Activated CD4-positive, alpha-beta T cell treated with anti-CD3 and anti-CD28 coated beads for 1 hour (primary cell): ENCODE results near the gene CFAP299.

Source experiments
- DNase-seq: peaks from one replicate; pipeline ENCODE4 v3.0.0-alpha.2; 2020

CFAP299 gene

DNA sequence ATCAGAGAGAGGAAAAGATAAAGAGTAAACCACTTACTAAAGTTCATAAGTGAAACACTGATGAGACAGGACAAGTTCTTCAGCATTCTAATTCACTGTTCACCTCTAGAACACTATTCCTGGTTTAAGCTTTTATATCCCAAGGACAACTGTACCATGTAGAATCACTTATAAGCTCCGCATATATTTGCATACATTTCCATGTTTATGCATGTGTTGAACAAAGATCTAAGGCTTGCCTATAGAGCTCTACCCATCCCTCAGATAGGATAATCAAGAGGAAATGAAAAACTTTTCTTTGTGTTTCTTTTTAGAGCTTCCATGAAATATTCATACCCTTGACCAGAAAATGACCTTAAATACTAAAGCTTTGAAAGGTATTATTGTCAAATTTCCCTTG is 538.0 kb downstream of the CFAP299 start:
- DNase-seq, result no peak

DNA sequence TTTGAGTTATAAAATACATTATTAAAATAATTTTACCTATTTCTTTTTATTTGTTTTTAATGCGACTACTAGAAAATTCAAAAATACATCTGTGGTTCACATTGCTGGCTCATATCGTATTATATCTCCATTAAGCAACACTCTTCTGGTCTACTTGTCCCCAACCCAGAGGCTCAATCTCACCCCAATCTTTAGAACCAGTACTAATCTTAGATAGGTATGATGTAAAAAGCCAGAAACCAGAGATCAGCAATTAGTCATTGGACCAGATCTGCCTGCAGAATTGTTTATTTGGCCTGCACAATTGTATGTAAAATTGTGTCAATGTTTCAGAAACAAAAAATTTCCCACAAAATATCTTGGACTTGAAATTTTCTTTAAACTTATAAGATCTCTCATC is 539.4 kb downstream of the CFAP299 start:
- no peak for DNase-seq

DNA sequence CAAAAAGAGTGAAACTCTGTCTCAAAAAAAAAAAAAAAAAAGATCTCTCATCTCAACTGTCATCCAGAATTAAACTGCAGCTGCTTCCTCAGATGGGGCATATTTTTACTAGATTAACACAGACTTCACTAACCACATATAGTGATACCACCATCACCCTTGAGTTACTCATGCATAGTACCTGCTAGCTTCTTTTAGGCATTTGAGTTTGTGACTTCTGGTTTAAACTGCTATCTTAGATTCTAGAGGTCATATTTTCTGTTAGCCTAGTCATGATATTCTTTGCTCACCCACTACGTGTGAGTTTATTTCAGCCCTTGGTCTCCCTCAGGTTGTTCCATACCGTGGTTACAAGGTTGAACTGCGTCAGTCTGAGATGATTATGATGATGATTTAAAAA is 540.1 kb downstream of the CFAP299 start:
- DNase-seq, result no peak

DNA sequence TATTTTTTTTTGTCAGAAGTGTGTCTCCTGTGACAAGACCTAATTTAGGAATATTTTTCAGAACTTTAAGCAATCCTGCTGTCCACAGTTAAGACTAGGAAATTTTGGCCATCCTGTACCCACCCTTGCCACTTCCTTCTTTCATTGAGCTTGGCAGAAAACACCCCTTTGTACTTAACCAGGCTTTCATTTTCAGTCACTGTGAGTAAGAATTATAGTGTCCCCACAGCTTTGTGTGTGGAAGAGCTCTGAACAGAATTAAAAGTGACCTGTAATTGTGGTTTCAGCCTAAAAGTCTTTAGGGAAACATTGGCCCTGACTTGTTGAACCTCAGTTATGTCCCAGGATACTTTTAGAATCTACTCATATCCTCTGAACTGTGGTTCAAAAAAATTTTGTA is 541.3 kb downstream of the CFAP299 start:
- no peak for DNase-seq

DNA sequence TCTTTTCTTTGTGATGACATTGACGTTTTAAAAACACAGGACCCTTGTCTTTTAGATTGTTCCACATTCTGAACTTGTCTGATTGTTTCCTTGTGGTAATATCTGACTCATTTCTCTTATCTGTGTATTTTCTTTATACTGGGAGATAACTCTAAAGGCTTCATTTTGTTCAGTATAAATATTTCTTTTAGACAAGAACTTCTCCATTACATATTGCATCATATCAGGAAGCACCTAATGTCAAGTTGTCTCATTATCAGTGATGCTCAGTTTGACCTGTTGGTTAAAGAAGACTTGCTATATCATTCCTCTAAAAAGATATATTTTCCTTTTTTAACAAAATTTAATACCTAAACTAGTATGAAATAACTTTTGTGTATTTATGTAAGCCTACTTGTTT is 542.7 kb downstream of the CFAP299 start:
- DNase-seq, result no peak

DNA sequence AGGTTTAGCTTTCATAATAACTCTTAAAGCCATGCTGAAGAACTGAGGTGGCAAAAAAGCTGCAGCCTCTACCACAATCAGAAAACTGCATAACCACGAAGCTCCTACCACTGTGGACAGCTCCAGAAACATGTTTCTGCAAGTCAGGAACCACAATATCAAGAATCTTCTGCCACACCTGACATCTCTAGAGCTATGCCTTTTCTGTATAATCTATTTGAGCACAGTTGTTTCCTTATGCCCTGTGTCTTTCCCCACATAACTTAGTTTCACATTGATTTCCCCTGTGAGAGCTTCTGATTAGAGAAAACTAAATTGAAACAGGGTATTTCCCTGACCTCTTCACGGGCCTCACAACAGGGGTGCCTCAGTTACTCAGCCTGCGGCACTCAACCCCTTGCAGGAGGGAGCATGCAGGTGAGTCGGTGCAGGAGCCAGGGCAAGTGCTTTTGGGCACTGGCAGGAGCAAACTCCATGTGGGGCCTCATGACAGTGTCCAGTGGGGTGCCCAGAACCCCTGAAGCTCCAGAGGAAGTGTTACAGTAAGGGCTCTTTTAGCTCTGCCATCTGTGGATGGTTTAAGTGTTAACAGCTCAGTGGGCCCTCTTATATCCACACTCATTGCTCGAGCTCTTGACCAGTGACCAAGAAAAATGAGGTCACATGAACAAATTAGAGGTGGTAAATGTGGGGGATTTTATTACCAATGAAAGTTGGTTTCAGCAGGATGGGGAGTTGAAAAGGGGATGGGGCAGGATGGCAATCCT is 562.2 kb downstream of the CFAP299 start:
- DNase-seq, result no peak

DNA sequence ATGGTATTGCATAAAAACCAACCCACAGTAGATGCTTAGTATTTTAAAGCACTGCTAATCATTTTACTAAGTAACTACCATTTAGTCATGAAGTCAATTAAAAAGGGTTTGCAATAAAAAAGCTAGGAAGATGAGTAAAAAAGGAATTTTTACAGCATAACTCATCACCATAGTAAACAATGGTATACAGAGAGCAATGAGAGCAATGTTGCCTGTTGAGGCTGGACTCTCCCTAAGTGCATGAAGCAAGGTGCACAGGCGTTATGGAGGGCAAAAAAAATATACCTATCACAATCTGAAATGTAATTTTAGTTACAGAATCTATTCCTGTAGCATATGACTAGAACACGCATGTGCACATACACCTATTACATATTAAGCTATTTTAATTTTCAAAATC is 565.4 kb downstream of the CFAP299 start:
- DNase-seq, result no peak

DNA sequence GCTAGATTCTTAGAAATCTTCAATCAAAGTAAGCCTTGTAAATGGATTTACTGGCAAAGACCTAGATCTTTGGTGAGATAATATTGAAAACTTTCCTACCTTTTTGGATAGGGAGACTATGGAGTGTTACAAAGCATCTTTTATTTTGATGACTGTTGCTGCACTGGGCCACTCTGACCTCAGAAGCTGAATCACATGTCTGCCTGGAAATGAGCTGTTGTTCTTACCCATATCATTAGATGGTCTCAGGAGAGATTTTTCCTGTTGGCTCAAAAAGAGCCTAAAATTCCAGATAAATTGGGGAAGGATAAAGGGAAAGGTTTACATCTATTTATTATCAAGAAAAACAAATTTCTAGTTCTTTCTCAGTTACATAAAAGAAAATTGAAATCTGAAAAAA is 567.5 kb downstream of the CFAP299 start:
- no peak for DNase-seq

DNA sequence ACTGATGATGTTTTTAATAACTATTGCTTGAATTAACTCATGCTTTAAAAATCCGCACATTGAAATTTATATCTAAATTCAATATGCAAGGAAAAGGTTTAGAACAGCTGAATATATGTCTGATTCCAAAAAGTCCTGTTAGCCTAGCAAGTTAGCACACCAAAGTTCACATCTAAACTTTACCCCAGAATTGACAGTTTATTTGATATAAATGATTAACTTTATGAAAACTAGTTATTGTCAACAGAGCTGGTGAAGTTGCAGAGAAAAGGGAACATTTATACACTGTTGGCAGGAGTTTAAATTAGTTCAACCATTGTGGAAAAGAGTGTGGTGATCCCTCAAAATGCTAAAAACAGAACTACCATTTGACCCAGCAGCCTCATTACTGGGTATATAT is 574.4 kb downstream of the CFAP299 start:
- DNase-seq, result no peak

DNA sequence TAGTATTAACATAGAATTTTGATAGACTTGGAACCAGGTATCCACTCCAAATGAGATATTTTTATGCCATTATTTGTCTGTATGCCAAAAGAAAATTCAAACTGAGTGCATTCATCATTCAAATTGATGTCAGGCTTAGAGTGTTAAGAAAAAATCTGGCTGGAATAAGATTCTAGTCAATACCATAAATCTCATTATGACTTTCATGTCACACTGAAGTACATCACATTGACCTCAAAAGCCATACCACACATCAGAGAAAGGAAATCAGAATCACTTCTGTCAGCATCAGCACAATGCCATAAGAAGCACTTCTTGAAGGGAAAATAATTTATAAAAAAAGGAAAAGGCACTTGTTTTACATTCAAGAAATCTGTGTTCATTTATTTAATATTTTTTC is 575.9 kb downstream of the CFAP299 start:
- no peak for DNase-seq

DNA sequence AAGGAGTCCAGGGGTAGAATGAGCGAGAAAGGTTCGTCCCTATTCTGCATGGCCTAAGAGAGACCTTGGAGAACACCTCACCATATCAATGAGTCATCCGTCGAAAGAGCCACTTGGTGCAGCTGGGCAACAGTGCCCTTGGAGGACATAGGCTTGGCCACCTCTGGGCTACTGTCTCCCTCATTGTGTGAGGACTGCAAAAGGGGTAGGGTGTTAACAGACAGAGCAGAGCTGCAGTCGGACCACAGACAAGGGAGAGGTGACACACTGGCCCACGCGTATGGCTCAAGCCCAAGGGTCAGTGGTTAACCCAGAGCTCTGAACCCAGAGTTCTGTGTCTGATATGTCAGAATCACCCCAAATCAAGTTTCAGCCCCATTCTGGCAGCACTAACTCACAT is 576.8 kb downstream of the CFAP299 start:
- DNase-seq, result no peak

DNA sequence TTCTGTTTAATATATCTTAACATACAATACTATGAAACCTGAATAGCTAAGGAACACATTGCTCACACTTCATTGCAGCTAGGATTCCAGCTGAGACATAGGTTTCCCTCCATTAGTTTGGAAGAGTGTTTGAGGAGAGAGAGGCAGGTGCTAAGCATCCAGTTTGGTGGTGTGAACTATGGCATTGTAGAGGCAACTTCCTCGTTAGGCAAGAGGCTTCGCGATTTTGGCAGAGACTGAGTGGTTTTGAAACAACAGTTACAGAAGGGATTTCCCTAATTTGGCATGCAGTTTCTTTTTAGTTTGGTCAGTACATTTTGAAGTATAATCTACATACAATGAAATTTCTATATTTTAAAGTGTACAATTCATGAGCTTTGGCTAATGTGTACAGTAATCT is 577.9 kb downstream of the CFAP299 start:
- no peak for DNase-seq

DNA sequence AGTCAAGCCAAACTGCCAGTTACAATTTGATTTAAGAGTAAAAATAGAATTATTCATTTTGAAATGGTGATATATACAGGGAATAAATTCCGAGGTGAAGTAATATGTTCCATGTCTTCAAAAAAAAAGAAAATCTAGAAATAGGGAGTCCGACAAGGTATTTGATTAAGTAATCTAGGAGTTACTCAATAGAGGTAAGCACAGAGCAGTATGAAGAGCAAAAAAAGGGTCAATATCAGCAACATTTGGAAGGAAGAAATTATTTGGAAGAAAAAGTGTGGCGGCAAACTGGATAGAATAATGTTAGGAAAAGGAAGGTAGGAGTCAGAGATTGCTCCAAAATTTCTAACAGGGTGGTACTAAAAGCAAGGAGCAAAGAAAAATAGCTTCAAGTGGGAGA is 581.2 kb downstream of the CFAP299 start:
- DNase-seq, result no peak

DNA sequence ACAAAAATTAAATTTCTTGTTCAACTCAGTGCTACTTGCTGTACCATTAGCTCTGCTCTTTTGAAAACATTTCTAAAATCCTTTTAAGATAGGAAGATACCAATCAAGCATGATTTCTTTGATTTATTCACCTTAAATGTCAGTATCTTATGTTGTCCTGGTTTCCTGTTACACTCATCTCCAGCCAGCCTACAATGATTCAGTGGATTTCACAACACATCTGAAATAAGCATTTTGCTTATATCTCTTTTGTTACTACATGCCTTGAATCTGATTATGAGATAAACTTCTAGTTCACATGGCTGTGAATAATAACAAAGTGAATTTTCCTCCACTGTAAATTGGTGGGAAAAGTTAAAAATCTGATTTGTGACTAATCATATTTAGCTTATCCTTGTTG is 582.5 kb downstream of the CFAP299 start:
- DNase-seq, result no peak

DNA sequence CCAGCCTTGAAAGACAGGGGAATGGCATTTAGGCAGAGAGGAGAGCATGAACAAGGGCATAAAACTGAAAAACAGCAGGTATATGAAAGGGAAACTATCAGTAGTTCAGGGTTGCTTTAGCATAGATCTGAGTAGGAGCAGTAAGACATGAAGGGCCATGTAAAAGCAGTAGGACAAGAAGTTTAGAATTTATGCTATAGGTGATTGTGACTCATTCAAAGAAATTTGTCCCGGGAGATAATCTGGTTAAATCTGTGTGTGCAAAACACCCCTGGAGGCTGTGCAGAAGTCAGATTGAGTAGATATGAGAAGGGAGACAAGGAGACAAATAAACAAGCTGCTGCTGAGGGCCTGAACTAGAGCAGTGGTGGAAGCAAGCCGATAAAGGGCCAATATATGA is 585.9 kb downstream of the CFAP299 start:
- DNase-seq, result no peak

DNA sequence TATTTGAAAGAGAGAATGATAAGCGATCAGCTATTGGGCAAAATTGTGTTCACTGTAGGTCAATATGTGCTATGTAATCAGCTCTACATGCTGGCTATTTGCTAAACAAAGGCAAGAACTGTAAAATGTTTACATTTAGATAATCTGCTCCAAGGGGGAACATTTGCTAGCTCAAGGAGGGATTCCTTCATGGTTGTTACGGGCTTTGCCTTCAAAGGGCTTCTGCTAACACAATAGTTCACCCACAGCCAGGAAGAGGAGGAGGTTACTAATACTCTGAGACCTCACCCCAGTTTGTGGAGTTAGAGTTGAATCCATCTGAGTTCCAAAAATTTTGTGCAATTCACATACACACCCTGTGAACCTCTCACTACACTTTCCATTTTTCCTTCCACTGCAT is 587.4 kb downstream of the CFAP299 start:
- DNase-seq, result no peak

DNA sequence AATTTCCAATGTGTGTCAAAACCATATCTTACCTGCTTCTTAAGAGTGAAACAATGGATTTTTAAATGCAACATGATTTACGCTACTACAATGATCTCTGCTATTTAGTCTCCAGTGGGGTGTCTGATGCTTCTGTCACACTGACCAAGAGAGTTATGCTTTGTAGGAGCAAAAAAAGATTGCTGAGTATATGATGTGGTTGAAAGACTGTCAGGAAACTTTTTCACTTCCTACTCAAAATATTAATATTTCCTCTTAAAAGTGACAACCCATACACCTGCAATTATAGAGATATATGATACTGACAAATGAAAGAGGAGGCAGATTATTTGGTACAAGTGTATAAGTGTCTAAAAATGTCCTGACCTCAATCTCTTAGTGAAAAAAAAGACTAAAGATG is 589.8 kb downstream of the CFAP299 start:
- no peak for DNase-seq

DNA sequence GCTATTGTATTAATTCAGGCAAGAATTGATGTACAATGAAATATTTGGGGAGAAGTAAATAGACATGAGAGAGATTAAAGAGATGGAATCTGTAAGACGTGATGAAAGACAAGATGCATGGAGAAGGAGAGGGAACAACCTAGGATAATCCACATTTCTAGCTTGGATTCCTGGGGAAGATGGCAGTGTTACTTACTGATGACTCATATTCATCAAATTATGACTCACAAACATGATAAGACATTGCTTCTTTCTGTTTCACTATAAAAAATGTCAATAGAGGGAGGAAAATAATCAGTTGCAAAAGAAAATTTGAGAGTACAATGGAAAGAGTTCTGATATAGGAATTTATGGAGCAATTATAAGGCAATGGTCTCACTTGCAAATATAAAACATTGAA is 590.9 kb downstream of the CFAP299 start:
- DNase-seq, result no peak

DNA sequence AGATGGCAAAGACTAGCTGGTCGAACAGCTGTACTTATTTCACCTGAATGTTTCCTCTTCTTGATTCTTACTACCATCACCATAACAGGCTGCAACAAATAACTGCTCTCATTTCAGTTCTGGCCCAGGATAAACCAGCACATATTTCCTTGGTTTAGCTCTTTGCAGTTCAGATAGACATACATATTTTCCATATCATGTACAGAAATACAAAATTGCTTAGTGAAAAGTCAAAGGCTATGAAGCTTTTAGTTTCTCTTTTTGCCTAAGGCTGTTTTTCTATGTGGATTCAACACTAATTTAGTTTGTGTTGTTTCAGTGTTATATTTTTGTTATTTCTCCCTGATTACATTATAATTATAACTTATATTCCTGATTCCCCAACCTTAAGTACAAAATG is 591.4 kb downstream of the CFAP299 start:
- no peak for DNase-seq

DNA sequence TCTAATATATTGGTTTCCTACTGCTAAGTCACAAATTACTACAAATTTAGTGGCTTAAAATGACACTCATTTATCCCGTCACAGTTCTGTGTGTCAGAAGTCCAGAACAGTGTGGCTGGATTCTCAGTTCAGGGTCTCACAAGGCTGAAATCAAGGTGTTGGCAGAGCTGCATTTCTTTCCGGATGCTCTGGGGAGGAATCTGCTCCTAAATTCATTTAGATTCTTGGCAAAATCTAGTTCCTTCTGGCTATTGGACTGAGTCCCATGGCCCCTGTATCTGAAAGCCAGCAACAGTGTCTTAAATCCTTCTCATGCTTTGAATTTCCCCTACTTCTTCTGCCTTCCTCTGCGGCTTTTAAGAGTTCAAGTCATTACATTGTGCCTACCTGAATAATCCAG is 591.9 kb downstream of the CFAP299 start:
- no peak for DNase-seq

DNA sequence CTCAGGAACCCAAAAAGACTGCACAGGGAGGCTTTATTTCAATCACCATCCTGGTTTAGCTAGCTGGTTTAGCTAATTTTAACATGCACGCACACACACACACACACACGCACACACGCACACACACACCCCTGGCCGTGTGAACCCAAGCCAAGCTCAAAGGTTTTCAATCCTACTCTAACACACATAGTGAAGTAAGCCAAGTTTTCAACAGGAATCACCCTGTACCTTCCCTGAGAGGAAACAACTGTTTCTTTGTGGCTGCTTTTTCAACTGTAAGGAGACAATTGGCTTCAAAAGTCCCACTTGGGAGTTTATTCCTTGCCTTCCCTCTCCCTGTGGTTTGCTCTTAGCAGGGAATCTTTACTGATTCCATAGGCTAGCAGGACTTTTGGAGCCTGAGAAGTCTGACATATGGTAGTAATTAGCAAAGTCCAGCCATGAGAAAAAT is 596.1 kb downstream of the CFAP299 start:
- DNase-seq, result no peak

DNA sequence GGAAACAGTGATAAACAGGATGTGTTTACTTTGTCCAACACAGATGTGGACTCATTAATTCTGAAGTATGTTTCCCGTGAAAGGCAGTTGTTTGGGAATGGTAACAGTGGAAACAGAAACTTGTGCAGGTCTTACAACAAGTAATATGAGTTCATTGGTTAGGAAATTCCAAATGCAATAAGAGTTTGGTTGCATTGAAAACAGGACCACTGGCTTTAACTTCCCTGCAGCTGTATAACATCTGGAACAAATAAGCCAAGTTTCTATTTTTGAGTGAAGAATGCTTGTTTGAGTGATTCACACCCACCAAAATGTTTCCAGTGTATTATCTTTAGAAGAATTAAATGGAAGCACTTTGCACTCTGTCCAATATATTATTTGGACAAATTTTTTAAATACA is 612.6 kb downstream of the CFAP299 start:
- DNase-seq, result no peak

DNA sequence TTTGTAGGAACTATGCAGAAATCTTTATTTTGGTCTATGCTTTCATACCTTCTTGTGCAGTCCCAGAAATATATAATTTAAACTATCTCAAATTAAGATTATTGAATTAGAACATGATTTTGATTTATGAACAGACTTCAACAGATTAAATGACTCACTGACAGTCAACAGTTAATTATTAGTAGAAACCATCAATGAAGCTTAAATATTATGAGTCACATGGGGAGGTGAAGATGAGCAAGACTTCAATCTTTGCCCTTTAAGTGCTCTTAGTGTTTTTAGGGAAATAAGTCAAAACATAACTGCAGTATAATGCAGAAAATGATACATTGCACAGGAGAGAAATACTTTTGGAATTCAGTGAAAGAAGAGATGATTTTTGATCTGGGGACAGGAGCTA is 613.5 kb downstream of the CFAP299 start:
- no peak for DNase-seq

DNA sequence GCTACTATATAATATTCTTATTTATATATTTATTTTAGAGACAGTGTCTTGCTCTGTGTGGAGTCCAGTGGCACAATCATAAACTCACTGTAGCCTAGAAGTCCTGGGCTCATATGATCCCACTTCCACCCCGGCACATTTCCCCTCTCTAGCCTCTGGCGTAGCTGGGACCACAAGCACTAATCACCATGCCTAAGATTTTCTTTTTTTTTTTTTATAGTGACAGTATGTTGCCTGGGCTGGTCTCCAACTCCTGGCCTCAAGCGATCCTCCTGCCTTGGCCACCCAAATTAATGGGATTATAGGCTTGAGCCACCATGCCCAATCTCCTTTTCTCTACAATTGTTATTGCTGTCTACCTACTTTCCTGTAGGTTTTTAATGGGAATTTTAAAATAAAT is 620.9 kb downstream of the CFAP299 start:
- no peak for DNase-seq

DNA sequence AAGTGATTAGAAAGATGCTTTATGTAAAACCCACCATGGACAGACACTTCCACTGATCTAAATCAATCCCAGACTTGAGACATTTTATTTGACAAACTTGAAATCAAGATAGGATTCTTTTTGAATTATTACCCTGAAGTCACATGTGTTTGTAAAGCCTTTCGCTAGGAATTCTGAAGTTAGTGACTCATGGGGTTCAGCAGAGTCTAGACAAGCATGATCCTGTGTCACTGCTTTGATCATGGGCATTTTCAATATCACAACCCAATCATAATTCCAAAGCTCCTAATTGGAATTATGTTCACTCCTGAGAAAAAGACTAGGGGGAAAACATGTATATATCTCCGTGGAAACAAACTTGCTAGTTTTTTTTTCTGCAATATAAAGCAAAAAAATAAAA is 627.5 kb downstream of the CFAP299 start:
- no peak for DNase-seq

DNA sequence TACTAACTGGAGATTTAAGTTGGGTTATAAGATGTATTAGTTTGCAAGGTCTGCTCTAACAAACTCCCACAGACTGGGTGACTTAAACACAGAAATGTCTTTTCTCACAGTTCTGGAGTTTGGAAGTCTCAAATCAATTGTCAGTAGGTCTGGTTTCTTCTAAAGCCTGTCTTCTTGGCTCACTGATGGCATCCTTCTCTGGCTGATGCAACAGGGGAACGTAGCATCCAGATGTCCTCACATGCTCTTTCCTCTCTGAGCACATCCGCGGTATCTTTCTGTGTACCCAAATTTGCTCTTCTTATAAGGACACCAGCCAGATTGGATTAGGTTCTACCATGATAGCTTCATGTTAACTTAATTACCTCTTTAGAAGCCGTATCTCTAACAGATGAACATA is 631.8 kb downstream of the CFAP299 start:
- DNase-seq, result no peak
